D341Med (cell line): ENCODE results near the gene CTSS.
"Not testable (repeated sequence)": the region's sequence is repeated elsewhere in the genome, so short reads cannot be mapped to it uniquely, and the experiment has no call there.

Experiments used
- DNase-seq: peaks from one replicate; pipeline ENCODE4 v3.0.0; 2012; ENCODE audit warnings: low spot score

CTSS gene

DNA sequence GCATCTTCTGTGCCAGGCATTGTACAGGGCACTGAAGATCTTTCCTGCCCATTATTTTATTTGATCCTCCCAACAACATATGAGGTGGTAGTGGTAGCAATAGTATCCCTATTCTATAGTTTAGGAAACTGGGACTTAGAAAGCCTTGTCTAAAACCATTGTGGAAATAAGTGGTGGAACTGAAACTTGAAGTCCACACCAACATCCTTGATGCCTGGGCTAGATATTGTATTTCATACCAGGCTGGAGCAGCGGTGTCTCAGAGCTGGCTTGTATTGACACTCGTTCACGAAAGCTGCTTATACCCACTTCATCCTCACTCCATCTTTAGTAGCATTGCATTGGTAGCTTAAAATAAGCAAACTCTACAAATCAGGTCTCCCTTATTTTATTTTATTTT lies 9.7 kb upstream of the CTSS start:
- no peak for DNase-seq

DNA sequence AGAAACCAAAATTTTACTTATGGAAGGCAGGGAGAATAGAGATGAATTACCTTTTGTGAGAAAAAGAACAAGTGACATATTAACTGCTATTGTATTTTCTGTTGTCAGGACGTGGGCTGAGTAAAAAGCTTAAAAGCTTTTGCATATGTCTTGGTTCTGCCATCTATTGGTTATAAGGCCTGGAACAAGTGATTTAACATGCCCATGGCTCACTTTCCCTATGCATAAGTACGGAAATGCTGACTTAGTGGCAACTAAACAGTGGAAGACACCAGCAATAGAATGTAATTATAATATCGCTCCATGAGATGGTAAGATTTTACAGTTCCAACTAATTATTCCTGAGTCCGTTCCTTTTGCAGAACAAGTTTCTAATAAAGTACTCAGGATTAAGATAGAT lies 6.7 kb upstream of the CTSS start:
- no peak for DNase-seq

DNA sequence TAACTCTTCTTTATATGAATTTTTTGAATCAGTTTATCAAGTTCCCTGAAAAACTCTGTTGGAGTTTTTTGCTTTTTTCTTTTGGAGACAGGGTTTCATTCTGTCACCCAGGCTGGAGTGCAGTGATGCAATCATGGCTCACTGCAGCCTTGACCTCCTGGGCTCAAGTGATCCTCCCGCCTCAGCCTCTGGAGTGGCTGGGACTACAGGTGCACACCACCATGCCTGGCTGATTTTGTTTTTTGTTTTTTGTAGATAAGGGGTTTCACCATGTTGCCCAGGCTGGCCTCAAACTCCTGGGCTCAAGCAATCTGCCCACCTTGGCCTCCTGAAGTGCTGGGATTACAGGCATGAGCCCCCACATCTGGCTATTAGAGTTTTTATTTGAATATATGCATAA lies 2.1 kb upstream of the CTSS start:
- DNase-seq: not testable (repeated sequence)

DNA sequence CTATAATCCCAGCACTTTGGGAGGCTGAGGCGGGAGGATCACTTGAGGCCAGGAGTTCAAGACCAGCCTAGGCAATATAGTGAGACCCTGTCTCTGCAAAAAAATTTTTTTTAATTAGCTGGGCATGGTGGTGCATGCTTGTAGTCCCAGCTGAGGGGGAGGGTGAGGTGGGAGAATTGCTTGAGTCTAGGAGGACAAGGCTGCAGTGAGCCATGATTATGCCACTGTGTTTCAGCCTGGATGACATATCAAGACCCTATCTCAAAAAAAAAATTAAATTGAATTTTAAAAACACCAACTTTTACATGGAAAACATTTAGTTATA lies 361 bp upstream of the CTSS start:
- DNase-seq: not testable (repeated sequence)

DNA sequence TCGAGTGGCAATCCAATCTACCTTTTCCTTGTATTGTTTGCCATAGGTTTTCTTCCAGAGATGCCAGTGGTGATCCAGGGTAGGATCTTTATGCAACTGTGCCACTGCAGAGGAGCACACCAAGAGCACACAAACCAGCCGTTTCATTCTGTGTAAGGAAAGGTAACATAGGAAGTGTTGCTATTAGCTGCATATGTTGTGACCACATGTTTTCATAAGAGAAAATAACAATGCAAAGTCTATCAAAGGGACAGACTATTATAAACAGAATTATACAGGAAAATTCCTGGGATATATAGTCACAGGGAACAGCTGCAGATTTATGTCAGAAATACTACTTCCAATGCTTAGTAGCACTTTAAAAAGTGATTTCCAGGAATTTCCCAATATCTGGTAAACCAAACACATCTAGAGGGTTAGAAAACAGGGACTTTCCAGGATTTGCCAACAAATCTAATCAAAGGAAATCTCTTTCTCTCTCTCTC lies 919 bp downstream of the CTSS start:
- no peak for DNase-seq

DNA sequence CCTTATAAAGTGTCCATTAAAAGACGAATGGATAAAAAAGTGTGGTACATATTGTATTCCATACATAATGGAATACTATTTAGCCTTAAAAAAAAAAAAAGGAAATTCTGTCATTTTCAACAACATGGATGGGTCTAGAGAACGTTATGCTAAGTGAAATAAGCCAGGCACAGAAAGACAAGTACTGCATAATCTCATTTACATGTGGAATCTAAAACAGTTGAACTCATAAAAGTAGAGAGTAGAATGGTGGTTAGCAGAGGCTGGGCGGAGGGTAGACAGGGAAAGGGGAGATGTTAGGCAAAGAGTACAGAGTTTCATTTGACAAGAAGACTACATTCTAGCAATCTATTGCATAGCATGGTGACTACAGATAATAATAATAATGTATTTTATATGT lies 2.6 kb downstream of the CTSS start:
- no peak for DNase-seq

DNA sequence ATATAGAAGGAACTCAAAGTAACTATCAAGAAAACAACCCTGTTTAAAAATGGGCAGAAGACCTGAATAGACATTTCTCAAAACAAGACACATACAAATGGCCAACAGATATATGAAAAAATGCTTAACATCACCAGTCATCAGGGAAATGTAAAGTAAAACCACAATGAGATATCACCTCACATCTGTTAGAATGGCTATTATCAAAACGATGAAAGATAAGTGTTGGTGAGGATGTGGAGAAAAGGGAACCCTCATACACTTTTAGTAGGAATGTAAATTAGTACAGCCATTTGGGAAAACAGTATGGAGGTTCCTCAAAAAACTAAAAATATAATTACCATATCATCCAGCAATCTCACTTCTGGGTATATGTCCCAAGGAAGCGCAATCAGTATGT lies 3.0 kb downstream of the CTSS start:
- DNase-seq: no peak

DNA sequence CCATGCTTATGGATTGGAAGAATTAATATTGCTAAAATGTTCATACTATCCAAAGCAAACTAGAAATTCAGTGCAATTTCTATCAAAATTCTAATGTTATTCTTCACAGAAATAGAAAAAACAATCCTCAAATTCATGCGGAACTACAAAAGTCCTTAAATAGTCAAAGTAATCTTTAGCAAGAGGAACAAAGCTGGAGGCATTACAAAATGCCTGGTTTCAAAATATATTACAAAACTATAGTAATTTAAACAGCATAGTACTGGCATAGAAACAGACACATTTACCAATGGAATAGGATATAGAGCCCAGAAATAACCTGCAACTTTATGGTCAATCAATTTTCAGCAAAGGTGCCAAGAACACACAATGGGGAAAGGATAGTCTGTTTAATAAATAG lies 3.8 kb downstream of the CTSS start:
- DNase-seq: no peak

DNA sequence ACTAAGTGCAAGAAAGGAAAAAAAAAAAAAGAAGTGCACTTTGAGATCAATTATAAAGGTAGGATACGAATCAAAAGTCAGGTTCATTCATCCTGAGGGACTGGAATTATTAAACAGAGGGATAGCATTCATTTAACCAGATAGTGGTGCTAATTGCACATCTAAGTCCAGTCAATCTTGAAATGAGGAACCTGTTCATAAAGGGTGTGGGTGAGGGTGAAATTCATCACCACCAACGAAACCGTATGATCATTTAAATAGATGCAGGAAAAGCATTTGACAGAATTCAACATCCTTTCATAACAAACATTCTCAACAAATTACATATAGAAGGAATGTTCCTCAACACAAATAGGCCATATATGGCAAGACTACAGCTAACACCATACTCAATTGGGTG lies 5.6 kb downstream of the CTSS start:
- no peak for DNase-seq

DNA sequence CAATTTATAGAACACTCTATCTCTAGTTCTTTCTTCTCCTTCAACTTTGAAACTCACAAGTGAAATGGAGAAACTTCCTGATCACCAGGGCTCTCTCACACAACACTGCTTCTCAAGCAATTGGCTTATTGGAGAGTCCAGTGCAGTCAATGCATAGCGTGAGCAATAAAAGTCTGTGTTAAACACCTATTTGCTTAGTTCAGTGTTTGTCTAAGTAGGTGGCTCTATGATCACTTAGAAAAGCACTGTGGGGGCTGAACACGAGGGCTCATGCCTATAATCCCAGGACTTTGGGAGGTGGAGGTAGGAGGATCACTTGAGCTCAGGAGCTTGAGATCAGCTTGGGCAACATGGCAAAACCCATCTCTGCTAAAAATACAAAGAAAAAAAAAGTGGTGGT lies 12.2 kb downstream of the CTSS start:
- DNase-seq: no peak

DNA sequence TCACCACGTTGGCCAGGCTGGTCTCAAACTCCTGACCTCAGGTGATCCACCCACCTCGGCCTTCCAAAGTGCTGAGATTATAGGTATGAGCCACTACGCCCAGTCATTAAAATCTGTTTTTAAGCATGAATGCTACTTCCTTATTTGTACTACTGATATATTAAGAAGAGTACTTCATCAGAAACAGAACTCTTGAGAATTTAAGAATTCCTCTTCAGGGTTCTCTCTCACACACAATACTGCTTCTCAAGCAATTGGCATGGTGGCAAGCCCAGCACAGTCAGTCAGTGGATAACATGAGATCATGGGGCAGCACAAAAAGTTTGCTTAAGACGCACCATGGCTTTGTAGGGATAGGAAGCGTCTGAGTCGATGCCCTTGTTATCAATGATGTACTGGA lies 14.1 kb downstream of the CTSS start:
- DNase-seq: no peak

DNA sequence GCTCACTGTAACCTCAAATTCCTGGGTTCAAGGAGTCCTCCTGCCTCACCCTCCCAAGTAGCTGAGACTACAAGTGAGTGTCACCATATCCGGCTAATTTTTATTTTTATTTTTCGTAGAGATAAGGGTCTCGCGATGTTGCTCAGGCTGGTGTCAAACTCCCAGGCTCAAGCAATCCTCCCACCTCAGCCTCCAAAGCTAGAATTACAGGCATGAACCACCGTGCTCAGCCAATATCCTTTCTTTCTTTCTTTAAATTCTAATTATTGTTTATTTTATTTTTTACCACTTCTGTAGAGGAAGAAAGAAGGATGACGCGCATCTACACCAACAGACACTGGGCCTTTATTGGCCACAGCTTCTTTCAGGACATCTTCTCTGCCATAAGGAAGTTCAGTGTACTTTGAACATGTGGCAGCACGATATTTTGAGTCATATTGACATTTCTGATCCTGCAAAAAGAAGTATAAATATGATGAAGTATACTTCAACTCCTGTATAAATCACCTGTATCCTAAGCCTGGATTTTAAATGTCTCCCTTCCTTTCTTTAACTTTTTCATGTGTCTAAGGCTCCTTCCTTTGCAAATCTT lies 15.8 kb downstream of the CTSS start:
- no peak for DNase-seq

DNA sequence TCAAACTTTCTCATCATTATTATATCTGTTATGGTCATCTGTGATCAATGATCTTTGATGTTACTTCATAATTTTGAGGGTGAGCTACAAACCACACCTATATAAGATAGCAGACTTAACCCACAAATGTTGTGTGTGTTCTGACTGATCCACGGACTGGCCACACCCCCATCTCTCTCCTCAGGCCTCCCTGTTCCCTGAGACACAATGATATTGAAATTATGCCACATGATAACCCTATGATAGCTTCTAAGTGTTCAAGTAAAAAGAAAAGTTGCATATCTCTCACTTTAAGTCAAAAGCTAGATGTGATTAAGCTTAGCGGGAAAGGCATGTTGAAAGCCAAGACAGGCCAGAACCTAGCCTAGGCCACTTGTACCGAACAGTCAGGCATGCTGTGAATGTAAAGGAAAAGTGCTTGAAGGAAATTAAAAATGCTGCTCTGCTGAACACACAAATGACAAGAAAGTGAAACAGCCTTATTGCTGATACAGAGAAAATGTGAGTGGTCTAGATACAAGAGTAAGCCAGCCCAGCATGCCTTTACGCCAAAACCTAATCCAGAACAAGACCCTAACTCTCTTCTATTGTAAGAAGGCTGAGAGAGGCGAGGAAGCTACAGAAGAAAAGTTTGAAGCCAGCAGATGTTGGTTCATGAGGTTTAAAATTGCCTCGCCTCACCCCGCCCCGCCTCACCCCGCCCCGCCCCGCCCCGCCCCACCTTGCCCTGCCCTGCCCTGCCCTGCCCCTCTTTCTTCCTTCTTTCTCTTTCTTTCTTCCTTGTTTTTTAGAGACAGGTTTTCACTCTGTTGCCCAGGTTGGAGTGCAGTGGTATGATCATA lies 16.5 kb downstream of the CTSS start:
- DNase-seq: no peak

DNA sequence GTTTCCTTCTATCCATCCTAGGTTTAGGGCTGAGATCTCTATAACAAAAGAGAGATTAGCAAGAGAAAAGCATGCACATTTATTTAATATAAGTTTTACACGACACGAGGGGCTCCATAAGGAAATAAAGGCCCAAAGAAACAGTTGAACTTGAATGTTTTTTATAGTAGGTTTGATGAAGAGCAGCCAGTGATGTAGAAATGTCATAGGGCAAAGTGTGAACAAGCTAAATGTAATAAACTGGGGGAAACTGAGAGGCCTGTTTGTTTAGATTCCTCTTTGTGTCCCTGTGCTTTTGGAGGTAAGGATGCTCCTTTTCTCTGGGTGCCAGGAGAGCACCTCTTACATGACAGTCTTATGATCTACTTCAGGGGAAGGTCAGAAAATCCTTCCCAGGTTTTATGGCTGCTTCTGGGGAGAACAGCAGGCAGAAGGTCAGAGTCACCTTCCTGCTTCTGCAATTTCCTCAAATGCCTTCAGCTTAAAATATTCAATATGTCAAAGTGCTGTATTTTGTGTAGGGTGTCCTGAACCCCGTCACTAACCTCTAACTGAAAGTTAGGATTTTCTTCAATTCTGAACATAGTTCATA lies 35.4 kb downstream of the CTSS start:
- DNase-seq: no peak

DNA sequence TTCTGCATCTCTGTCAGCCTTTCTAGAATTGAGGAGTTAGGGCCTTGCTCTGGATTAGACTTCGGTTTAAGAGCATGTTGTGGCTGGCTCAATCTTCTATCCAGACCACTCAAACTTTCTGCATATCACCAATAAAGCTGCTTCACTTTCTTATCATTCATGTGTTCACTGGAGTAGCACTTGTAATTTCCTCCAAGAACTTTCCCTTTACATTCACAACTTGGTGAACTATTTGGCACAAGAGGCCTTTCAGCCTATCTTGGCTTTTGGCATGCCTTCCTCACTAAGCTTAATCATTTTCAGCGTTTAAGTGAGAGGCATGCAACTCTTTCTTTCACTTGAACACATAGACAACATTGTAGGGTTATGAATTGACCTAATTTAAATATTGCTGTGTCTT lies 41.2 kb downstream of the CTSS start:
- DNase-seq: no peak

DNA sequence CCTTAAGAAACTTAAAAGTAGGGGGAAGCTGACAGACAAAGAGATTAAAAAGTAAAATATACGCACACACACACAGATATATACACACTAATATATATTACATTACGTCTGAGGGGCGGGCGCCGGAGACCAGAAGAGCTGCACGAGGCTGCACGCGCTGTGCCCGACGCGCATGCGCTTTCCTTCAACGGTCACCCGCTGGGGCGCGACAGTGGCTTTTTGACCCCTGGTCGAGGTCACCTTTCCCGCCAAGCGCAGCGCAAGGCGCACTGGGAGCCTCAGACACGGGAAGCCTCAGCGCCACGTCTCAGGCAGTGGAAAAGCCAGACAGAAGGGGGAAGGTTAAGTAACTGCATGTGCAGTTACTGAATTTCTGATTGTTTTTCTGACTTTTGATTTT lies 44.9 kb downstream of the CTSS start, which contains the start of gene HORMAD1:
Gene HORMAD1, minus strand, starts transcription at position 193 of the 400 bp plus-strand sequence. CDS start 1,390 bp downstream, outside the sequence.
- DNase-seq: peak; percentile 30

DNA sequence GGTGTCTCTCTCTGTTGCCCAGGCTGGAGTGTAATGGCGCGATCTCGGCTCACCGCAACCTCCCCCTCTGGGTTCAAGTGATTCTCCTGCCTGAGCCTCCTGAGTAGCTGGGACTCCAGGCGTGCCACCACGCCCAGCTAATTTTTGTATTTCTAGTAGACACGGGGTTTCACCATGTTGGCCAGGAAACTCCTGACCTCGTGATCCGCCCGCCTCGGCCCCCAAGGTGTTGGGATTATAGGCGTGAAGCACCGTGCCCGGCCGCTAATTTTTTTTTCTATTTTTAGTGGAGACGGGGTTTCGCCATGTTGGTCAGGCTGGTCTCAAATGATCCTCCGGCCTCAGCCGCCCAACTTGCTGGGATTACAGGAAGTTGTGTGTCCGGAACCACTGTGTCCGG lies 45.5 kb downstream of the CTSS start:
- DNase-seq: no peak

DNA sequence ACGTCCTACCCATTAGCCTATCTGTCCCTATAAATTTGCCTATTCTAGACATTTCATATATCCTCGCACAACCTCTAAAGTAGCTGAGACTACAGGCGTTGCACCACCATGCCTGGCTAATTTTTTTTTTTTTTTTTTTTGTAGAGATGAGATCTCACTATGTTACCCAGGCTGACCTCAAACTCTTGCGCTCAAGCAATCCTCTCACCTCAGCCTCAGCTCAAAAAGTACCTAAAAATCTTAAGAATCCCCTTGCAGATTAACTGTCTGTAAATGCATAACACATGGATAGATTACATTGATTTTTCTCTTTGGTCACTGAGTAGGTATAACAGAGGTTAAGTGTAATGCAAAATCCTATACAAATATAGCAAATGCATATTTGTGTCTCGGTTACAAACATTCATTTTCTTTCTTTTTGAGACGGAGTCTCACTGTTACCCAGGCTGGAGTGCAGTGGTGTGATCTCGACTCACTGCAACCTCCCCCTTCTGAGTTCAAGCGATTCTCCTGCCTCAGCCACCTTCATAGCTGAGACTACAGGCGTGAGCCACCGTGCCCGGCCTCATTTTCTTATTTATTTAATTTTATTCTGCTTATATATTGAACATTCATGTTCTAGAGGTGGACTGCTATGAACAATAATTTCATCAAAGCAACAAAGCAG lies 47.2 kb downstream of the CTSS start:
- no peak for DNase-seq

DNA sequence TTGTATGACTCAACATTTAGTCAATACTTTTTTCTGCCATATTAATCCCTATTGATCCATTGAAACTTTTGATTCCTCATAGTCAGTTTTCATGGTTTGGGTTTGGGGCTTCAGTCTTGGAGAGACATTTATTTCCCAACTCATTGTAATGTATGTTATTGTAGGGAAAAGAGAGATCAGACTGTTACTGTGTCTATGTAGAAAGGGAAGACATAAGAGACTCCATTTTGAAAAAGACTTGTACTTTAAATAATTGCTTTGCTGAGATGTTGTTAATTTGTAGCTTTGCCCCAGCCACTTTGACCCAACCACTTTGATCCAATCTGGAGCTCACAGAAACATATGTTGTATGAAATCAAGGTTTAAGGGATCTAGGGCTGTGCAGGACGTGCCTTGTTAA lies 56.5 kb downstream of the CTSS start:
- not testable (repeated sequence) for DNase-seq

DNA sequence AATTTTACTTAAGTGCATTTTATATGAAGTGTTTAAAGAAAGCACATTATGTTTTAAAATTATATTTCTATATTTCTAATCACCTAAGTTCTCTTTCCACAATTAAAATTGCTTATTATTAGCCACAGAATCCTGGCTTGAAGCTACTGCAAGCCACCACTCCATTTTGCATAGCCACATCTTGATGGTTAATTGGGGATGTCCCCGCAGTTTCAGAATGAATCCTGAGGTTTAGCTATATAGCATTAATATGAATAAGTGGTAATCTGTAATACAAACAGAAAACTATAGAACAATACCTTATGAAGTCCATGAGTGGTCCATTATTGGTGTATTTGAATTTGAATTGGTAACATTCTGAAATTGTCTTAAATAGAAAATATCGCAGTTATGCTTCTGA lies 57.0 kb downstream of the CTSS start:
- no peak for DNase-seq

DNA sequence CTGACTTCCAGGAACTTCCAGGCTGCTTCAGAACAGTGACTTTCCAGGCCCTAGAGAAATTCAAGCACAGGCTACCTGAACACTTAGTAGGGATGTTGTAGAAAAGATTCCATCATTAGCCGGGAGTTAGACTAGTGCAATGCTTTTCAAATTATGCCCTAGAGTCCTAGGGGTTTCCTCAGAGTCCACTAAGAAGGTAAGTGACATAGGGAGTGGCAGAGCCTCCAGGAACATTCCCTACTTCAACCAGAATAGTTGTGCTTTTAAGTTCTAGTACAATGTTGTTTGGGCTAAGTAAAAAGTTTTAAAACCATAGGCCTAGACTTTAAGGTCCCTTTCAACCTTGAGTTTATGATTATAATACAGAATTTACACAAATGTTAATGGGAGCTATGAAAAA lies 59.5 kb downstream of the CTSS start:
- no peak for DNase-seq

DNA sequence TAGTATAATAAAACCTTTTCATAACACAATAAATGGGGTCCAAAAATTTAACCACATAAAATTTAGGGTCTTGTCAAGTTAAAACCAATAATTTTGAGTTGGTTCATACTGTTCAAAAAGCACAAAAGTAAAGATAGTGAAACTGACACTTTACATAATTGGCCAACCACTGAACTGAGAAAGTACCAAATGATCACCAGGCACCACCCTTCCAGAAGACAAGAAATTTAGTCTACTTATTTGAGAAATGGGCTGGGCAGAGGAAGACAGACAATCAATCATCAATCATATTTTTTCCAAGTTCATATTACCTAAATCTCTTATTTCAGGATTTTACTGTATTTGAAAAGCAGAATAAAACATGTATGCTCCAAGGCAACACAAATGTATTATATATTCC lies 62.2 kb downstream of the CTSS start:
- no peak for DNase-seq
